K562 (cell line): ENCODE results near the gene CFAP298. TPM values are rescaled to one million over a fixed set of nuclear protein-coding genes. Genes with fewer than 3 reads are reported as not detected.

Experiments
- CUX1 ChIP-seq: fragments of 200-800 bp; sonication (Bioruptor generic); IDR thresholded peaks from 2 replicates; pipeline ENCODE4 v1.6.1; 2016; ENCODE audit warnings: missing genetic modification characterization, missing compliant biosample characterization
- DIDO1 ChIP-seq: fragments of 450-650 bp; IDR thresholded peaks from 2 replicates; pipeline ENCODE4 v1.6.1; 2016; ENCODE audit warnings: low read depth, missing biosample characterization, missing genetic modification characterization
- E4F1 ChIP-seq: fragments of 250-450 bp; sonication (Bioruptor Pico); IDR thresholded peaks from 2 replicates; pipeline ENCODE4 v1.5.0; 2021; ENCODE audit warnings: mild to moderate bottlenecking, borderline replicate concordance
- EP400 ChIP-seq: fragments of 450-650 bp; IDR thresholded peaks from 2 replicates; pipeline ENCODE4 v1.6.1; 2017; ENCODE audit warnings: antibody characterized with exemption, mild to moderate bottlenecking, moderate library complexity
- HES1 ChIP-seq: fragments of 450-650 bp; IDR thresholded peaks from 2 replicates; pipeline ENCODE4 v1.6.1; 2016; ENCODE audit warnings: low read depth, mild to moderate bottlenecking, moderate library complexity
- IRF2 ChIP-seq: sonication (generic); formaldehyde crosslinking; IDR thresholded peaks from 2 replicates; pipeline ENCODE4 v1.8.1; 2022; ENCODE audit warnings: mild to moderate bottlenecking, missing genetic modification reagents
- MCM7 ChIP-seq, 2 experiments: fragments of 450-650 bp; IDR thresholded peaks; 2 replicates each; pipeline ENCODE4 v1.6.1; 2016 to 2018
- NCOA6 ChIP-seq: fragments of 450-650 bp; IDR thresholded peaks from 2 replicates; pipeline ENCODE4 v1.6.1; 2017; ENCODE audit warnings: mild to moderate bottlenecking
- TFAM ChIP-seq: fragments of 250-450 bp; sonication (Bioruptor Pico); conservative IDR thresholded peaks from 2 replicates; pipeline ENCODE4 v1.5.0; 2021; ENCODE audit warnings: mild to moderate bottlenecking, moderate library complexity
- TRIM25 ChIP-seq: fragments of 450-650 bp; IDR thresholded peaks from 2 replicates; pipeline ENCODE4 v1.7.0; 2016; ENCODE audit warnings: borderline replicate concordance
- ZNF175 ChIP-seq: fragments of 200-800 bp; sonication (Bioruptor generic); IDR thresholded peaks from 2 replicates; pipeline ENCODE4 v1.6.1; 2016; ENCODE audit warnings: low read depth, mild to moderate bottlenecking, missing genetic modification characterization, missing compliant biosample characterization
- ZNF3 ChIP-seq: fragments of 250-450 bp; sonication (Bioruptor Pico); IDR thresholded peaks from 2 replicates; pipeline ENCODE4 v1.5.0; 2021; ENCODE audit warnings: mild to moderate bottlenecking, moderate library complexity
- ZNF324 ChIP-seq: fragments of 250-450 bp; sonication (Bioruptor Pico); IDR thresholded peaks from 2 replicates; pipeline ENCODE4 v1.4.0; 2020; ENCODE audit warnings: mild to moderate bottlenecking
- ZNF436 ChIP-seq: fragments of 250-450, 450-650 bp; sonication (Bioruptor Pico); formaldehyde crosslinking; IDR thresholded peaks from 2 replicates; pipeline ENCODE4 v1.7.0; 2020; ENCODE audit warnings: mild to moderate bottlenecking
- ZNF785 ChIP-seq: fragments of 250-450 bp; sonication (Bioruptor Pico); IDR thresholded peaks from 2 replicates; pipeline ENCODE4 v1.4.0; 2020; ENCODE audit warnings: mild to moderate bottlenecking
- polyA plus RNA-seq, 8 experiments: library from polyadenylated mRNA; depleted of rRNA in 4 of 8; stranded (reverse) in 5 of 8; unstranded in 3 of 8; fragments of >200 nt; fragmentation: Nextera tagmentation in 2 of 8; fragmentation: Illumina TruSeq in 1 of 8; extraction: Ambion mirVana in 2 of 8; extraction: Trizol in 1 of 8; gene quantifications; 2 replicates each; pipeline versions ENCODE4 v1.2.1 to v1.2.3, GENCODE V29; 2011 to 2014; ENCODE audit warnings: inconsistent platforms in 1 of 8, missing spikeins in 1 of 8
- total RNA-seq, 7 experiments: library from RNA; depleted of rRNA in 6 of 7; stranded (reverse); fragments of >200 nt in 6 of 7; fragmentation: Illumina TruSeq in 2 of 7; extraction: Trizol in 2 of 7; gene quantifications; 2 replicates each; pipeline versions ENCODE4 v1.2.1 to v1.2.3, GENCODE V29; 2011 to 2021; ENCODE audit warnings: low replicate concordance in 1 of 7
- TF ChIP-seq, protein P1 (sequence below): conservative IDR thresholded peaks from 2 replicates; pipeline ENCODE4 v1.6.1; 2011; ENCODE audit warnings: low read depth, mild to moderate bottlenecking, low read length; ENCODE audit not compliant: control insufficient read depth

CFAP298 gene
- total and polyA plus RNA-seq, 9 of the 15 experiments (the other 6 are each of a cell fraction or from before 2014, with no cell fraction given): 31.4 to 178 (median 89.7) TPM

GRCh38 chr21:32612075-32612998 is at the start of gene CFAP298 (continued):
- TF ChIP-seq, protein P1, sequence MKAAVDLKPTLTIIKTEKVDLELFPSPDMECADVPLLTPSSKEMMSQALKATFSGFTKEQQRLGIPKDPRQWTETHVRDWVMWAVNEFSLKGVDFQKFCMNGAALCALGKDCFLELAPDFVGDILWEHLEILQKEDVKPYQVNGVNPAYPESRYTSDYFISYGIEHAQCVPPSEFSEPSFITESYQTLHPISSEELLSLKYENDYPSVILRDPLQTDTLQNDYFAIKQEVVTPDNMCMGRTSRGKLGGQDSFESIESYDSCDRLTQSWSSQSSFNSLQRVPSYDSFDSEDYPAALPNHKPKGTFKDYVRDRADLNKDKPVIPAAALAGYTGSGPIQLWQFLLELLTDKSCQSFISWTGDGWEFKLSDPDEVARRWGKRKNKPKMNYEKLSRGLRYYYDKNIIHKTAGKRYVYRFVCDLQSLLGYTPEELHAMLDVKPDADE: peak; percentile 95
- TF ChIP-seq NCOA6: no peak
- TF ChIP-seq ZNF324 (CRISPR knock-in tag): no peak
- TF ChIP-seq TRIM25: peak; percentile 39; the same call in 1 of the 2 replicates
- no peak for TF ChIP-seq ZNF3 (CRISPR knock-in tag)
- no peak for TF ChIP-seq ZNF785
- TF ChIP-seq DIDO1: peak; percentile 96
- peak; percentile 69; the same call in 1 of the 2 replicates for TF ChIP-seq ZNF175 (CRISPR knock-in tag)
- TF ChIP-seq TFAM (CRISPR knock-in tag): no peak
- TF ChIP-seq HES1: no peak; the same call in 1 of the 2 replicates
- TF ChIP-seq IRF2 (CRISPR knock-in tag): no peak
- TF ChIP-seq EP400: peak; percentile 94
- no peak for TF ChIP-seq E4F1 (CRISPR knock-in tag)
- TF ChIP-seq ZNF436 (CRISPR knock-in tag): no peak
- no peak for TF ChIP-seq MCM7 (IDR thresholded peaks at IDR 0.05)
- no peak for TF ChIP-seq CUX1 (CRISPR knock-in tag)
